Mesothelial cell of epicardium (in vitro differentiated cells): ENCODE data around the gene SLC12A7. TPM values are rescaled to one million over a fixed set of nuclear protein-coding genes. Genes with fewer than 3 reads are reported as not detected.

Experiments used
- DNase-seq, 2 experiments: peaks; one replicate each; pipeline ENCODE4 v3.0.0; 2021; ENCODE audit warnings: low spot score in 2 of 2; ENCODE audit not compliant: unreplicated experiment in 2 of 2
- H3K27ac Mint-ChIP-seq: 2 replicates; pipeline ENCODE4 v1.8.0; 2021; ENCODE audit warnings: mixed read lengths
- H3K27me3 Mint-ChIP-seq: 2 replicates; pipeline ENCODE4 v1.8.0; 2021; ENCODE audit warnings: low read depth, mixed read lengths
- H3K36me3 Mint-ChIP-seq: 2 replicates; pipeline ENCODE4 v1.8.0; 2021; ENCODE audit warnings: mixed read lengths
- H3K4me1 Mint-ChIP-seq: 2 replicates; pipeline ENCODE4 v1.8.0; 2021; ENCODE audit warnings: mixed read lengths
- H3K4me3 Mint-ChIP-seq: 2 replicates; pipeline ENCODE4 v1.8.0; 2021; ENCODE audit warnings: mild to moderate bottlenecking, moderate library complexity, mixed read lengths
- H3K9me3 Mint-ChIP-seq: 2 replicates; pipeline ENCODE4 v1.8.0; 2021; ENCODE audit warnings: mixed read lengths
- total RNA-seq: library from RNA; stranded (reverse); gene quantifications from 3 replicates; pipeline ENCODE4 v1.2.1, GENCODE V29; 2021
- TF ChIP-seq, protein P1 (sequence below): fragments of 200-600 bp; sonication (generic); IDR thresholded peaks from one replicate; pipeline ENCODE4 v1.5.0; 2021; ENCODE audit warnings: antibody characterized with exemption; ENCODE audit not compliant: unreplicated experiment

Gene SLC12A7
- total RNA-seq, 1 donor from 2014 or later, result 34.9 TPM

DNA sequence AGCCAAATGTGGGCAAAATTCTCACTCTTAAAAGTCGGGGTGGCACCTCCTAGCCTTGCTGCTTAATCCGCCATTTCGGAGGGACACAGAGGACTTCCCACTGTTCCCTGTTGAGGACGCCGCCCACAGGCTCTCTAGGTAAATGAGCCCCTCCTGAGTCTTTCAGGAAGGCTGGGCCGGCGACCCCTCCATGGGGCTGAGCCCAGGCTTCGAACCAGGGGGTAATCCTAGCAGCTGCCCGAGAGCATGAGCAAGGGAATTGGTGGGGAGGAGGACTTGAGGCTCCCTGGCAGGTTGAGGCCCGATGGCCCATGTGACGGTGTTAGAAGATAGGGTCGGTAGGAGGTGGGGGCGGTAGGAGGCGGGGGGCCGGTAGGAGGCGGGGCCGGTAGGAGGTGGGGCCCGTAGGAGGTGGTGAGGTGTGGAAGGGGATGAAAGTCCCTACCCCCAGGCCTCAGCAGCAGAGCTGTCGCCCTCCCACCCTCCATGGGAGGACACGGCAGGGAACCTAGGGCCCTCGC lies 17.1 kb downstream of the SLC12A7 start:
- TF ChIP-seq, protein P1, sequence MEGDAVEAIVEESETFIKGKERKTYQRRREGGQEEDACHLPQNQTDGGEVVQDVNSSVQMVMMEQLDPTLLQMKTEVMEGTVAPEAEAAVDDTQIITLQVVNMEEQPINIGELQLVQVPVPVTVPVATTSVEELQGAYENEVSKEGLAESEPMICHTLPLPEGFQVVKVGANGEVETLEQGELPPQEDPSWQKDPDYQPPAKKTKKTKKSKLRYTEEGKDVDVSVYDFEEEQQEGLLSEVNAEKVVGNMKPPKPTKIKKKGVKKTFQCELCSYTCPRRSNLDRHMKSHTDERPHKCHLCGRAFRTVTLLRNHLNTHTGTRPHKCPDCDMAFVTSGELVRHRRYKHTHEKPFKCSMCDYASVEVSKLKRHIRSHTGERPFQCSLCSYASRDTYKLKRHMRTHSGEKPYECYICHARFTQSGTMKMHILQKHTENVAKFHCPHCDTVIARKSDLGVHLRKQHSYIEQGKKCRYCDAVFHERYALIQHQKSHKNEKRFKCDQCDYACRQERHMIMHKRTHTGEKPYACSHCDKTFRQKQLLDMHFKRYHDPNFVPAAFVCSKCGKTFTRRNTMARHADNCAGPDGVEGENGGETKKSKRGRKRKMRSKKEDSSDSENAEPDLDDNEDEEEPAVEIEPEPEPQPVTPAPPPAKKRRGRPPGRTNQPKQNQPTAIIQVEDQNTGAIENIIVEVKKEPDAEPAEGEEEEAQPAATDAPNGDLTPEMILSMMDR, result no peak
- Mint-ChIP-seq H3K9me3 (no peaks in the 10 kb centered on the region), H3K36me3 (no peaks in the 10 kb centered on the region), H3K4me3 (no peak overlapping the region), H3K27ac (no peak overlapping the region), H3K27me3 (no peaks in the 10 kb centered on the region), H3K4me1 (peaks cover 25% of the 10 kb centered on the region)
- DNase-seq, result no peak

DNA sequence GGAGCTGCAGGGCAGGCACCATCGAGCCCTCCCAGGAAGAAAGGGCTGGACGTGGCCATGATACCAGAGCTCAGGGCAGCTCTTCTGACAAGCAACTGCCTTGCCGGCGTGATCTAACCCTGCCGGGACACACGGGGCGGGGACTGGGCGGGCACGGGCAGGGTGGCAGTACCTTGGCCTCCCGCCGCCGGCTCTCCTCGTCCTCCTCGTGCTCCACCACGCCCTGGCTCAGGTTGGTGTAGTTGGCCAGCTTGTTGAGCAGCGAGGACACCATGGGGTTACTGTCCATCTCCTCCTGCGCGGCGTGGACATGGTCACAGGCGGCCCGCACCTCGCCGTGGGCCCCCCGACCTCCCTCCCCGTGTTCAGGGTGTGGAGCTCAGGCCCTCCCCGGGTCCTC lies 18.5 kb downstream of the SLC12A7 start:
- H3K27ac Mint-ChIP-seq, result no peak overlapping the region
- no peaks in the 10 kb centered on the region for H3K27me3 Mint-ChIP-seq
- no peak for DNase-seq
- H3K4me1 Mint-ChIP-seq, result peaks cover 23% of the 10 kb centered on the region
- no peaks in the 10 kb centered on the region for H3K36me3 Mint-ChIP-seq
- H3K9me3 Mint-ChIP-seq, result no peaks in the 10 kb centered on the region
- TF ChIP-seq, protein P1, result no peak
- H3K4me3 Mint-ChIP-seq, result no peak overlapping the region

DNA sequence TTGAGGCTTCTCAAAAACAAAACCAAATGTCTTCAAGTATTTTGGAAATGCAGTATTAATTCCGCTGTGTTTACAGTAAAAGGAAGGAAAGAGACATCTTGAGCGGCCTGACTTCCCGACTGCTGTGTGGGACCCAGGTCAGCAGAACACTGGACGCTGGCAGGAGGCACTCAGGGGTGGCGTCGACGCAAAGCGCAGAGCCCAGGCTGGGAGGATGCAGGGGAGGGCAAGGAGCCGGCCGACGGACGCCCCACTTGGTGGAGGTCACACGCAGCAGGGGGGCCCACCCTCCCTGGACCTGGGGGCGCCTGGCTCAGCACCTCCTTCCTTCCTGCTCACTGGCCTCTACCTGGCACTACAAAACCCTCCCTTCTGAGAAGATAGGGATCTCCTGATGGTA lies 19.7 kb downstream of the SLC12A7 start:
- peaks cover 17% of the 10 kb centered on the region for H3K4me1 Mint-ChIP-seq
- no peak overlapping the region for H3K4me3 Mint-ChIP-seq
- no peak for DNase-seq
- H3K36me3 Mint-ChIP-seq, result no peaks in the 10 kb centered on the region
- H3K27ac Mint-ChIP-seq, result no peak overlapping the region
- TF ChIP-seq, protein P1, result no peak
- H3K27me3 Mint-ChIP-seq, result no peaks in the 10 kb centered on the region
- no peaks in the 10 kb centered on the region for H3K9me3 Mint-ChIP-seq

DNA sequence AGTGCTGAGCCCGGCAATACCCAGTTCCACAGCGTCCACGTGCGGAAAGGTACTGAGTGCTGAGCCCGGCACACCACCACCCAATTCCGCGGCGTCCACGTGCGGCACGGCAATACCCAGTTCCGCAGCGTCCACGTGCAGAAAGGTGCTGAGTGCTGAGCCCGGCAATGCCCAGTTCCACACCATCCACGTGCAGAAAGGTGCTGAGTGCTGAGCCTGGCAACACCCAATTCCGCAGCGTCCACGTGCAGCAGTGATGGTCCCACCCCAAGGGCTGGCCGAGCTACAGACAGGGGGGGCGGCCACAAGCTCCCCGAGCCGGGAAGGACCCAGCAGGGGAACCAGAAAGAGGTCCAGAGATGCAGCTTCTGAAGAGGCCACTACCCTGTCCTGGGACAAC lies 20.2 kb downstream of the SLC12A7 start:
- no peaks in the 10 kb centered on the region for H3K9me3 Mint-ChIP-seq
- no peaks in the 10 kb centered on the region for H3K36me3 Mint-ChIP-seq
- no peak overlapping the region for H3K27ac Mint-ChIP-seq
- no peaks in the 10 kb centered on the region for H3K27me3 Mint-ChIP-seq
- TF ChIP-seq, protein P1, result no peak
- no peak for DNase-seq
- H3K4me1 Mint-ChIP-seq, result peaks cover 14% of the 10 kb centered on the region
- no peak overlapping the region for H3K4me3 Mint-ChIP-seq

DNA sequence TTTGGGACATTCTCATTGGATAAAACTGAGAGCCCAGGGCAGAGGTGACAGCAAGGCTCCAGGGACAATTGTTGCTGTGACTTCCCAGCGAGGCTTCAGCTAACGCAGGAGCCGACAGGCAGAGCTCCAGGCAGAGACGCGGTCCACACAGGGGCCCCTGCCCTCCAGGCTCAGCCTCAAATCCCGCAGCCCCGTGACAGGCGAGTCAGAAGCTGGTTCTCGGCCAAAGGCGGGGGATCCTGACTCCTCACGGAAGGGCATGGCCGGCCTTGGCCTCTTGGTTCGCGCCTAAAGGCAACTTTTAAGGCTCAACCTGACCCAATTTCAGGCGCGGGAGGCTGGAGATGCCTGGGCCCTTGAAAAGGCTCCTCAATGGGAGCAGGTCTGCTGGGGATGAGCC lies 21.3 kb downstream of the SLC12A7 start:
- no peaks in the 10 kb centered on the region for H3K27me3 Mint-ChIP-seq
- H3K36me3 Mint-ChIP-seq, result no peaks in the 10 kb centered on the region
- TF ChIP-seq, protein P1, result no peak
- H3K4me3 Mint-ChIP-seq, result no peak overlapping the region
- H3K4me1 Mint-ChIP-seq, result peaks cover 14% of the 10 kb centered on the region
- no peak for DNase-seq
- H3K27ac Mint-ChIP-seq, result no peak overlapping the region
- H3K9me3 Mint-ChIP-seq, result no peaks in the 10 kb centered on the region

DNA sequence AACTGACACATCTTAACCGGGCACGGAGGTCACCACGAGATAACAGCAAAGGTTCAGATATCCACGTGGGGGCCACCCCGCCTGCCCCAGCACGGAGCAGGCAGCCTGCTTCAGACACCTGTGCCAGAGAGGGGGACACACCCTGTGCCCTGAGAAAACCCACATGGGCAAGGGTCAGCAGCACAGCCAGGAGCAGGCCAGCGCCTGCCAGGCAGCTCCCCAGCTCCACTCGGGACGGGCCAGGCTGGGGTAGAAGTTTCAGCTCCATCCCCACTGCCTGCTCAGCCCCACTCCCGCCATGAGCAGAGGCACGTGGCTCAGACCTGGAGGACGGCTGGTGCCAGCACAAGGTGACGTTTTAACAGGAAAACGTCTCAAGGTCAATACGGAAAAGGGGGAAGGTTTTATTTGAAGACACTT lies 22.2 kb downstream of the SLC12A7 start:
- TF ChIP-seq, protein P1, result no peak
- DNase-seq, result no peak
- Mint-ChIP-seq H3K4me3 (no peak overlapping the region), H3K27ac (peak overlapping the region; percentile 74), H3K36me3 (no peaks in the 10 kb centered on the region), H3K27me3 (no peaks in the 10 kb centered on the region), H3K4me1 (peaks cover 14% of the 10 kb centered on the region), H3K9me3 (no peaks in the 10 kb centered on the region)
